Bone marrow (tissue), 2 donors: ENCODE results near the gene OCA2.
"Not testable (repeated sequence)": the region's sequence is repeated elsewhere in the genome, so short reads cannot be mapped to it uniquely, and the experiment has no call there.

ENCODE experiments used
- DNase-seq, 2 donors: peaks; one replicate each; lab custom pipeline; 2025; lab: John Stamatoyannopoulos, UW

The OCA2 gene

DNA sequence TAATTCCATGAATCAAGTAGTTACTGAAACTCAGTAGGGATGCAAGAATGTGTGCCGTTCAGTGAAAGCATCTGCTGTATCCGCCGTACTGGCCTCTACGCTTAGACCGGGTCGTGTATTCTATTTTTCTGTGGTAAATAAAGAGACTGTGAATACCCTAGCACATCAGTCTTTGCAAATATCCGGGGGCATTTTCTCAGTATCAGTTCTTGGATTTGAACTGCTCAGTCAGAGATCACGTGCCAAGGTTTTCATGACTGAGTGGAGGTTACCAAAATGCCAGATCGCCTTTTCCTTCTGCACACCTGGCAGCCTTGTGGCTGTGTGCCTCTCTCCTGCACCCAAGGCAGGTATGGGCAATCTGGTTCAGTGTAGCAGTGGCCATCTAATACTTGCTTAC, 377.0 kb downstream of the OCA2 start:
- DNase-seq: no peak

DNA sequence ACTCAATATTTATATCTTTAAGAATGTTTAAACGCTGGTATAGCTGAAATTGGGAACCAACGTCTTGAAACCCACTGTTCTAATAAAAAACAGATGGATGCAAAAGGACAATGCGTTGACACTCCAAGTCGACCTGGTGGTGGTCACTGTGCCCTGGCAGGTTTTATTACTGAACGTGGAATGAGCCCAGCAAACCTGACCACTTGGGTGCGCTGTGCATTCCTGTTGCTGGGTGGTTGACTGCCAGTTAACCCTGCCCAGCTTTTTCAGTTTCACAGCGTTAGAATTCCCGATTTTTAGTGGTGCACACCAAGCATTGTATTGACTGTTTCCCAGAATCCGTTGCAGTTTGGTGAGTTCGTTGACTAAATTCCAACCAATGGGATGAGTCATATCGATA, 384.4 kb downstream of the OCA2 start:
- no peak for DNase-seq

DNA sequence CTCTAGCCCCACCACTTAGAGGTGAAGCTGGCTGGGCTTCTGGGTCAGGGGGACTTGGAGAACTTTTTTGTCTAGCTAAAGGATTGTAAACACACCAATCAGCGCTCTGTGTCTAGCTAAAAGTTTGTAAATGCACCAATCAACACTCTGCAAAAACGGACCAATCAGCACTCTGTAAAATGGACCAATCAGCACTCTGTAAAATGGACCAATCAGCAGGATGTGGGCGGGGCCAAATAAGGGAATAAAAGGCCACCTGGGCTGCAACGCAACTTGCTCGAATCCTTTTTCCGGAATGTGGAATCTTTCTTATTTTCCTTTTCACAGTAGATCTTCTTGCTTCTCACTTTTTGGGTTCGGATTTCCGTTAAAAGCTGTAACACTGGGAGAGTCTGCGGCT, 385.3 kb downstream of the OCA2 start:
- DNase-seq: not testable (repeated sequence)

DNA sequence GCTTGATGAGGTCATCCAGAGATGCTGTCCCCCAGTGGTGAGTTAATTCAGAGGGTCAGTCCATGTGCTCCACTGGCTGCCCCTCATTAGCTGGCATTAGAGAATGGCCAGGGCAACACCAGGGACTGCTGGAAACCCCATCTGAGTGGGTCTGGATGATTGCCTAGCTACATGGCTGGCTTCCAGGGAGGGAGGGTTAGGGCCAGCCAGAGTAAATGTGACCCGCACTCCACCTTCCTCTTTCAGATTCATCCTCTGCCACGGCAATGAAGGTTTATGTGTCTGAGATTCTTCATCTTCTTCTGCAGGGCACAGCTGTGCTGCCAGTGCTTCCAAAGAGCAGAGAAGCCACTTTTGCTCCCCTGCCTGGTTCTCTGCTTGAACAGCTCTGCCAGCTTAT, 391.9 kb downstream of the OCA2 start:
- DNase-seq: no peak

DNA sequence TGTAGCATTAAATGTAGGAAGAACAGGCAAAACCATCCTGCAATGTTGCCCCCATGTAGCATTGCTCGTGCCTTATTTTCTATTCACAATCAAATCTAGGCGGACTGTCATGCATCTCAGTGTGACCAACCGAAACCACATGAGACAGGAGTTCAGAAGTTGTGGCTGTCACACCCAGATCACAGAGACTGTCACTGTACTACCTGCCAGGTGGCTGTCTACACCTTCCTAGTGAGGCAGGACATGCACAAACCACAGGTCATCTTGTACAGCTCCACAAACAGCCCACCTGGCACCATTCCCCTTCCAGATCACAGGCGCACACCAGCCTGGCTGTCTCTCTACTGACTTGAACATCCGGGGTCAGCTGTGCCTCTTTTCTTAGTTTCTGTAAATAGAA, 392.8 kb downstream of the OCA2 start:
- no peak for DNase-seq

DNA sequence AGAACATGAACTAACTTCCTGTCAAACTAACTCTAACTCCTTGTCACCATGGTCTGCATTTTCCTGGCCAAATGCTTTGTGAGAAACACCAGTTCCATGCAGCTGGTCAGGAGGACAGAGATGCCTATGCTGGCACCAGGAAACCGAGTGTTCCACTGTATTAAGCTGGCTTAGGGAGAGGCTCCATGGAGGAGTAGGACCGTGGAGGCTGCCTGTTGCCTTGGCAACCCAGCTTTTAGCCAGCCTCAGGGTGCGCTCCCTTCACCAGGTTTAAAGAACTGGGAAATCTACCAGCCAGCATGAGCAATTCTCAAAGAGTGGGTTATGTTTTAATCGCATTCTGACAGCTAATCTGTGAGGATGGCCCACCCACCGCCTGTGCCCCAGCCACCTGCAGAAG, 394.1 kb downstream of the OCA2 start:
- DNase-seq: no peak
